ENCODE data around the gene MIS18A.

DNA sequence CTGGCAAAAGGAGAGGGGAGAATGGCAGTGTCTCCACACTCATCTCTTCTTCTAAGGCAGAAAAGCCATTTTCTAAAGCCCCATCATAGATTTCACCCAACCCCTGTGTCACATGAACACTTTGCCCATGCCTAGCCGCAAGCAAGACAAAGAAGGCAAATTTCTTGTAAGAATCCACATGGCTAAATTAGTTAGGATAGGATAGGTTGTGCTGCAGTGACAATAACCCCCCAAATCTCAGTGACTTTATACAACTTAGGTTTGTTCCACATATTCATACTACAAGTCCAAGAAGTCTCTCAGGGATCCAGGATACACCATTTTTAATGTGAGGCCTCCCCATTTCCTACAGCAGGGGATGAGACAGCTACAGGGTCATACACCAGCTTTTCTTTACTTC is 40.8 kb downstream of the MIS18A start:
- TF ChIP-seq FOXK2 (IDR thresholded peaks at IDR 0.05) (no peak), ELF4 (IDR thresholded peaks at IDR 0.05) (no peak), HDGF (IDR thresholded peaks at IDR 0.05; ENCODE audit: borderline replicate concordance) (no peak), ZNF384 (IDR thresholded peaks at IDR 0.05) (no peak), FOXA1 (IDR thresholded peaks at IDR 0.05) (no peak), BHLHE40 (IDR thresholded peaks at IDR 0.05; ENCODE audit: borderline replicate concordance) (no peak), FOXM1 (IDR thresholded peaks at IDR 0.05; ENCODE audit: borderline replicate concordance) (no peak), SUZ12 (IDR thresholded peaks at IDR 0.05) (no peak), SP1 (IDR thresholded peaks at IDR 0.05) (no peak)

Measured in HEK293T (cell line).